WTC11 (cell line): ENCODE measurements around the gene TBL1XR1. TPM values are rescaled to one million over a fixed set of nuclear protein-coding genes. Genes with fewer than 3 reads are reported as not detected.

ENCODE experiments used
- ATAC-seq: fragments of 200-7000 bp; cut with Tn5 transposase; 2 replicates; pipeline ENCODE4 v1.10.0; 2021; ENCODE audit warnings: mild to moderate bottlenecking, moderate library complexity
- CTCF ChIA-PET: fragments of 300-600 bp; sonication (Branson Sonifier 250); formaldehyde crosslinking; loops from one replicate; lab custom pipeline; 2021; ENCODE audit warnings: antibody characterized with exemption; lab: Charles Lee
- POLR2A ChIA-PET: fragments of 350-600 bp; sonication (Branson Sonifier 250); formaldehyde crosslinking; loops from one replicate; lab custom pipeline; 2021; ENCODE audit warnings: antibody characterized with exemption; lab: Charles Lee
- DNase-seq: peaks from one replicate; pipeline ENCODE4 v3.0.0; 2021; ENCODE audit warnings: low spot score
- H3K27ac Mint-ChIP-seq: 2 replicates; pipeline ENCODE4 v1.8.0; 2021; ENCODE audit warnings: mixed read lengths
- H3K27me3 Mint-ChIP-seq: 2 replicates; pipeline ENCODE4 v1.8.0; 2021; ENCODE audit warnings: low read depth, mild to moderate bottlenecking, moderate library complexity, mixed read lengths
- H3K36me3 Mint-ChIP-seq: 2 replicates; pipeline ENCODE4 v1.8.0; 2021; ENCODE audit warnings: mixed read lengths
- H3K4me1 Mint-ChIP-seq: 2 replicates; pipeline ENCODE4 v1.8.0; 2022; ENCODE audit warnings: mixed read lengths
- H3K4me3 Mint-ChIP-seq: 2 replicates; pipeline ENCODE4 v1.8.0; 2021; ENCODE audit warnings: mild to moderate bottlenecking, moderate library complexity, mixed read lengths
- H3K9me3 Mint-ChIP-seq: 2 replicates; pipeline ENCODE4 v1.8.0; 2021; ENCODE audit warnings: mixed read lengths
- CREM ChIP-seq: sonication (generic); formaldehyde crosslinking; IDR thresholded peaks from 2 replicates; pipeline ENCODE4 v1.8.1; 2022; ENCODE audit warnings: mild to moderate bottlenecking, missing genetic modification reagents, moderate library complexity
- JAZF1 ChIP-seq: fragments of 250-450 bp; sonication (Bioruptor Pico); IDR thresholded peaks from 2 replicates; pipeline ENCODE4 v1.9.0; 2021; ENCODE audit warnings: moderate library complexity, mild to moderate bottlenecking, inconsistent platforms
- RELA ChIP-seq: sonication (generic); formaldehyde crosslinking; IDR thresholded peaks from 2 replicates; pipeline ENCODE4 v1.8.1; 2022; ENCODE audit warnings: missing genetic modification reagents, mild to moderate bottlenecking, borderline replicate concordance
- ZNF138 ChIP-seq: sonication (generic); formaldehyde crosslinking; conservative IDR thresholded peaks from 2 replicates; pipeline ENCODE4 v1.8.1; 2022; ENCODE audit warnings: mild to moderate bottlenecking, moderate library complexity, missing genetic modification reagents
- ZNF671 ChIP-seq: fragments of 250-450 bp; sonication (Bioruptor Pico); IDR thresholded peaks from 2 replicates; pipeline ENCODE4 v1.8.0; 2021; ENCODE audit warnings: mild to moderate bottlenecking
- total RNA-seq: library from RNA; stranded (reverse); gene quantifications from 3 replicates; pipeline ENCODE4 v1.2.3, GENCODE V29; 2021
- TF ChIP-seq, protein P1 (sequence below): sonication (generic); formaldehyde crosslinking; IDR thresholded peaks from 2 replicates; pipeline ENCODE4 v1.8.0; 2022; ENCODE audit warnings: missing genetic modification reagents
- TF ChIP-seq, protein P2 (sequence below): sonication (generic); formaldehyde crosslinking; IDR thresholded peaks from 2 replicates; pipeline ENCODE4 v1.8.1; 2023; ENCODE audit warnings: mild to moderate bottlenecking, missing genetic modification reagents, moderate library complexity
- TF ChIP-seq, protein P3 (sequence below): fragments of 250-450 bp; sonication (Bioruptor Pico); IDR thresholded peaks from 2 replicates; pipeline ENCODE4 v2.1.2; 2022; ENCODE audit warnings: mild to moderate bottlenecking, moderate library complexity
- TF ChIP-seq, protein P4 (sequence below): sonication (generic); formaldehyde crosslinking; IDR thresholded peaks from 2 replicates; pipeline ENCODE4 v1.8.0; 2023; ENCODE audit warnings: missing genetic modification reagents, mild to moderate bottlenecking, borderline replicate concordance

Gene TBL1XR1
- total RNA-seq, 1 experiment from 2014 or later, result 148 TPM

DNA sequence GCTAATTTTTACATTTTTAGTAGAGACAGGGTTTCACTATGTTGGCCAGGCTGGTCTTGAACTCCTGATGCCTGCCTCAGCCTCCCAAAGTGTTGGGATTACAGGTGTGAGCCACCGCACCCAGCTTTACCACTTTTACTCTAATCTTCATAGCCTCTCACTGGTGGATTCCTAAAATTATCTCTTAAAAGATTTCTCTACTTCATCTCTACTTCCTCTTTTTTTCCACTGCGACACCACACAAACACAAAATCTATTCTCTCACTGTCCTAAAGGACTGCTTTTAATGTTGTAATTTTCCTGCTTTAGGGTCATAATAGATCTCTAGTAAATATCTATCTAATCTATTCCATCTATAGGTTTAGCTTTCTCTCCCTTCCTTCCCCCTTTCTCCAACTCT is 34.0 kb upstream of the TBL1XR1 start (continued):
- TF ChIP-seq, protein P1, sequence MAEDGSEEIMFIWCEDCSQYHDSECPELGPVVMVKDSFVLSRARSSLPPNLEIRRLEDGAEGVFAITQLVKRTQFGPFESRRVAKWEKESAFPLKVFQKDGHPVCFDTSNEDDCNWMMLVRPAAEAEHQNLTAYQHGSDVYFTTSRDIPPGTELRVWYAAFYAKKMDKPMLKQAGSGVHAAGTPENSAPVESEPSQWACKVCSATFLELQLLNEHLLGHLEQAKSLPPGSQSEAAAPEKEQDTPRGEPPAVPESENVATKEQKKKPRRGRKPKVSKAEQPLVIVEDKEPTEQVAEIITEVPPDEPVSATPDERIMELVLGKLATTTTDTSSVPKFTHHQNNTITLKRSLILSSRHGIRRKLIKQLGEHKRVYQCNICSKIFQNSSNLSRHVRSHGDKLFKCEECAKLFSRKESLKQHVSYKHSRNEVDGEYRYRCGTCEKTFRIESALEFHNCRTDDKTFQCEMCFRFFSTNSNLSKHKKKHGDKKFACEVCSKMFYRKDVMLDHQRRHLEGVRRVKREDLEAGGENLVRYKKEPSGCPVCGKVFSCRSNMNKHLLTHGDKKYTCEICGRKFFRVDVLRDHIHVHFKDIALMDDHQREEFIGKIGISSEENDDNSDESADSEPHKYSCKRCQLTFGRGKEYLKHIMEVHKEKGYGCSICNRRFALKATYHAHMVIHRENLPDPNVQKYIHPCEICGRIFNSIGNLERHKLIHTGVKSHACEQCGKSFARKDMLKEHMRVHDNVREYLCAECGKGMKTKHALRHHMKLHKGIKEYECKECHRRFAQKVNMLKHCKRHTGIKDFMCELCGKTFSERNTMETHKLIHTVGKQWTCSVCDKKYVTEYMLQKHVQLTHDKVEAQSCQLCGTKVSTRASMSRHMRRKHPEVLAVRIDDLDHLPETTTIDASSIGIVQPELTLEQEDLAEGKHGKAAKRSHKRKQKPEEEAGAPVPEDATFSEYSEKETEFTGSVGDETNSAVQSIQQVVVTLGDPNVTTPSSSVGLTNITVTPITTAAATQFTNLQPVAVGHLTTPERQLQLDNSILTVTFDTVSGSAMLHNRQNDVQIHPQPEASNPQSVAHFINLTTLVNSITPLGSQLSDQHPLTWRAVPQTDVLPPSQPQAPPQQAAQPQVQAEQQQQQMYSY, result no peak
- TF ChIP-seq, protein P2, sequence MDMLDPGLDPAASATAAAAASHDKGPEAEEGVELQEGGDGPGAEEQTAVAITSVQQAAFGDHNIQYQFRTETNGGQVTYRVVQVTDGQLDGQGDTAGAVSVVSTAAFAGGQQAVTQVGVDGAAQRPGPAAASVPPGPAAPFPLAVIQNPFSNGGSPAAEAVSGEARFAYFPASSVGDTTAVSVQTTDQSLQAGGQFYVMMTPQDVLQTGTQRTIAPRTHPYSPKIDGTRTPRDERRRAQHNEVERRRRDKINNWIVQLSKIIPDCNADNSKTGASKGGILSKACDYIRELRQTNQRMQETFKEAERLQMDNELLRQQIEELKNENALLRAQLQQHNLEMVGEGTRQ (CRISPR knock-in tag), result no peak
- no peak for TF ChIP-seq ZNF671 (CRISPR knock-in tag)

DNA sequence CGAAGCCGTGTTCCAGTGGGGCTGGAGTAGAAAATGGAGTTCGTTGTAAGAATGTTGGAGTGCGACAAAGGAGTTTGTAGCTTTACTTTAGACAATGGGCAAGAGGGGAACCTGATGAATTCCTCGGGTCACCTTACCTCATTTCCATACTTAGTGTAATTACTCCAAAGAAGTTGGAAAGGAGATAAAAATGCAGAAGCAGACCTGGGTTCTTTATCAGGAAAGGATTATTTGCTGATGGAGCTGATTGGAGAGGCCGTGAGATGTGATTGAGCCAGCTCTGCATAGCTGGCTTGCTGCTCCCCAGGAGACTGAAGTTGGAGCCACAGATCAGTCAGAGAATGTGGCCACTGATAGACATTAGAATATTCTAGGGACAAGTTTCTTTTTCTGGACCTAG is 33.4 kb upstream of the TBL1XR1 start:
- H3K4me3 Mint-ChIP-seq, result no peak overlapping the region
- no peak overlapping the region for H3K27ac Mint-ChIP-seq
- CTCF ChIA-PET, result interaction anchor here (0.6 kb wide), 1 partner anchor 26 kb away, joined by 3 read pairs; no protein-coding TSS in a partner anchor
- no peaks in the 10 kb centered on the region for H3K4me1 Mint-ChIP-seq
- H3K36me3 Mint-ChIP-seq, result peaks cover 18% of the 10 kb centered on the region
- H3K9me3 Mint-ChIP-seq, result peaks cover 23% of the 10 kb centered on the region
- POLR2A ChIA-PET, result no interaction called here
- ATAC-seq (no peak), DNase-seq (no peak)
- TF ChIP-seq CREM (CRISPR knock-in tag), result no peak
- TF ChIP-seq, protein P1, result no peak
- no peak for TF ChIP-seq ZNF138 (CRISPR knock-in tag)
- TF ChIP-seq JAZF1 (CRISPR knock-in tag), result no peak
- no peak for TF ChIP-seq RELA (CRISPR knock-in tag)
- TF ChIP-seq, protein P3, sequence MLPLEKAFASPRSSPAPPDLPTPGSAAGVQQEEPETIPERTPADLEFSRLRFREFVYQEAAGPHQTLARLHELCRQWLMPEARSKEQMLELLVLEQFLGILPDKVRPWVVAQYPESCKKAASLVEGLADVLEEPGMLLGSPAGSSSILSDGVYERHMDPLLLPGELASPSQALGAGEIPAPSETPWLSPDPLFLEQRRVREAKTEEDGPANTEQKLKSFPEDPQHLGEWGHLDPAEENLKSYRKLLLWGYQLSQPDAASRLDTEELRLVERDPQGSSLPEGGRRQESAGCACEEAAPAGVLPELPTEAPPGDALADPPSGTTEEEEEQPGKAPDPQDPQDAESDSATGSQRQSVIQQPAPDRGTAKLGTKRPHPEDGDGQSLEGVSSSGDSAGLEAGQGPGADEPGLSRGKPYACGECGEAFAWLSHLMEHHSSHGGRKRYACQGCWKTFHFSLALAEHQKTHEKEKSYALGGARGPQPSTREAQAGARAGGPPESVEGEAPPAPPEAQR (CRISPR knock-in tag), result no peak
- TF ChIP-seq, protein P4, sequence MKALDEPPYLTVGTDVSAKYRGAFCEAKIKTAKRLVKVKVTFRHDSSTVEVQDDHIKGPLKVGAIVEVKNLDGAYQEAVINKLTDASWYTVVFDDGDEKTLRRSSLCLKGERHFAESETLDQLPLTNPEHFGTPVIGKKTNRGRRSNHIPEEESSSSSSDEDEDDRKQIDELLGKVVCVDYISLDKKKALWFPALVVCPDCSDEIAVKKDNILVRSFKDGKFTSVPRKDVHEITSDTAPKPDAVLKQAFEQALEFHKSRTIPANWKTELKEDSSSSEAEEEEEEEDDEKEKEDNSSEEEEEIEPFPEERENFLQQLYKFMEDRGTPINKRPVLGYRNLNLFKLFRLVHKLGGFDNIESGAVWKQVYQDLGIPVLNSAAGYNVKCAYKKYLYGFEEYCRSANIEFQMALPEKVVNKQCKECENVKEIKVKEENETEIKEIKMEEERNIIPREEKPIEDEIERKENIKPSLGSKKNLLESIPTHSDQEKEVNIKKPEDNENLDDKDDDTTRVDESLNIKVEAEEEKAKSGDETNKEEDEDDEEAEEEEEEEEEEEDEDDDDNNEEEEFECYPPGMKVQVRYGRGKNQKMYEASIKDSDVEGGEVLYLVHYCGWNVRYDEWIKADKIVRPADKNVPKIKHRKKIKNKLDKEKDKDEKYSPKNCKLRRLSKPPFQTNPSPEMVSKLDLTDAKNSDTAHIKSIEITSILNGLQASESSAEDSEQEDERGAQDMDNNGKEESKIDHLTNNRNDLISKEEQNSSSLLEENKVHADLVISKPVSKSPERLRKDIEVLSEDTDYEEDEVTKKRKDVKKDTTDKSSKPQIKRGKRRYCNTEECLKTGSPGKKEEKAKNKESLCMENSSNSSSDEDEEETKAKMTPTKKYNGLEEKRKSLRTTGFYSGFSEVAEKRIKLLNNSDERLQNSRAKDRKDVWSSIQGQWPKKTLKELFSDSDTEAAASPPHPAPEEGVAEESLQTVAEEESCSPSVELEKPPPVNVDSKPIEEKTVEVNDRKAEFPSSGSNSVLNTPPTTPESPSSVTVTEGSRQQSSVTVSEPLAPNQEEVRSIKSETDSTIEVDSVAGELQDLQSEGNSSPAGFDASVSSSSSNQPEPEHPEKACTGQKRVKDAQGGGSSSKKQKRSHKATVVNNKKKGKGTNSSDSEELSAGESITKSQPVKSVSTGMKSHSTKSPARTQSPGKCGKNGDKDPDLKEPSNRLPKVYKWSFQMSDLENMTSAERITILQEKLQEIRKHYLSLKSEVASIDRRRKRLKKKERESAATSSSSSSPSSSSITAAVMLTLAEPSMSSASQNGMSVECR (CRISPR knock-in tag), result no peak
- H3K27me3 Mint-ChIP-seq, result peaks cover 3% of the 10 kb centered on the region; the same call in 1 of the 2 replicates
